ENCODE measurements around the gene ARSD.
A peak's percentile ranks its signal among the peaks of the same experiment; 100 is the strongest.
"Not testable (repeated sequence)": the region's sequence is repeated elsewhere in the genome, so short reads cannot be mapped to it uniquely, and the experiment has no call there.

ARSD gene

DNA sequence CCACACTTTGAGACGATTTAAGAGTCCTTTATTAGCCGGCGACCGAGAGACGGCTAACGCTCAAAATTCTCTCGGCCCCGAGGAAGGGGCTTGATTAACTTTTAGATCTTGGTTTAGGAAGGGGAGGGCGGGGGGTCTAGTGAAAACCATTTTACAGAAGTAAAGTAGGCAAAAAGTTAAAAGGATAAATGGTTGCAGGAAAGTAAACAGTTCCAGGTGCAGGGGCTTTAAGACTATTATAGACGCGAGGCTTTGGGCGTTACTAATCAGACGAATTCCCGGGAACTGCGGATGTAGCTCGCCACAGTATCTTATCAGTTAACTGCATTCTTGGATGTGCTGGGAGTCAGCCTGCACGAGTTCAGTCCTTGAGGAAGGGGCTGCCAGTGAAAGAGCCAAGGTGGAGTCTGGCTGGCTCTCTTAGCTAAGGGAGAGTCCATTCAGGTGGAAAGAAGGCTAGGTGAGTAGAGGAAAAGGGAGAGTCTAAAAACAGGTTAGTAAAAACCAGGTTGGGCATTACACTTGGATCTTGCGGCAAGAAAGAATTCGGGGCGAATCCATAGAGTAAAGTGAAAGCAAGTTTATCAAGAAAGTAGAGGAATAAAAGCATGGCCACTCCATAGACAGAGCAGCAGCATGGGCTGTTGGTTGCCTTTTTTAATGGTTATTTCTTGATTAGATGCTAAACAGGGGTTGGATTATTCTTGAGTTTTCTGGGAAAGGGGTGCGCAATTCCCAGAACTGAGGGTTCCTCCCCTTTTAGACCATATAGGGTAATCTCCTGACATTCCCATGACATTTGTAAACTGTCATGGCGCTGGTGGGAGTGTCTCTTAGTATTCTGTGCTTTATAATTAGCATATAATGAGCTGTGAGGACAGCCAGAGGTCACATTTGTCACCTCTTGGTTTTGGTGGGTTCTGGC is 38.3 kb downstream of the ARSD start:
- Histone ChIP-seq H3K27ac (ENCODE audit: low read depth, low read length) (peak overlapping the region; percentile 88), H3K4me1 (ENCODE audit: control insufficient read depth, insufficient read depth, low read length) (peaks cover 24% of the 10 kb centered on the region)
- H3K36me3 ChIP-seq (ENCODE audit: control insufficient read depth, insufficient read depth, low read length); H3K27me3 ChIP-seq (ENCODE audit: control insufficient read depth, insufficient read depth, low read length); H3K9me3 ChIP-seq (ENCODE audit: control insufficient read depth, insufficient read depth, low read length); H3K9ac ChIP-seq (ENCODE audit: low read depth, low read length); H3K4me3 ChIP-seq (ENCODE audit: low read depth, low read length): not testable (repeated sequence)

DNA sequence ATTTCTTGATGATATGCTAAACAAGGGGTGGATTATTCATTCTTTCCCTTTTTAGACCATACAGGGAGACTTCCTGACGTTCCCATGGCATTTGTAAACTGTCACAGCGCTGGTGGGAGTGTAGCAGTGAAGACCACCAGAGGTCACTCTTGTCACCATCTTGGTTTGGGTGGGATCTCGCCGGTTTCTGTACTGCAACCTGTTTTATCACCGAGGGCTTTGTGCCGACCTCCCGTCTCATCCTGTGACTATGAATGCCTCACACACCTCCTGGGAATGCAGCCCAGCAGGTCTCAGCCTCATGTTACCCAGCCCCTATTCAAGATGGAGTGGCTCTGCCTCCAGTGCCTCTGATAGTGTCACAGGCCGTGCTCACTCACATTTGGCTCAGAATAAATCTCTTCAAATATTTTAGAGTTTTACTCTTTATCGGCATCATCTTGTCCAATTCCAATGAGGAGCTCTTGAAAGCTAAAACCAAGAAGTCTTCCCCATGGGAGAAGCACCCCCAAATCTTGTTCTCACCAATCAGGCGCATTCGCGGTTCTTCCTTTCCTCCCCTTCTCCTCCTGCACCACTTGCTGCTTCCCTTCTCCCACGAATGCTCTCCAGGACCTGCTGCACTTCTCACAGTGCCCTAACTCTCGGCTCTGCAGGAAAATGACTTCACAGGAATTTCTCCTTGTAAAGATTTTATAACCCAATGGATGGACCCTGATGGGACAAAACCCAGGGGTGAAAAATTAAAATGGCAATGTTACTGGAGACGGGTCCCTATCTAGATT is 39.2 kb downstream of the ARSD start:
- not testable (repeated sequence) for H3K9me3 ChIP-seq (ENCODE audit: control insufficient read depth, insufficient read depth, low read length); H3K36me3 ChIP-seq (ENCODE audit: control insufficient read depth, insufficient read depth, low read length); H3K4me3 ChIP-seq (ENCODE audit: low read depth, low read length); H3K27me3 ChIP-seq (ENCODE audit: control insufficient read depth, insufficient read depth, low read length)
- peaks cover 24% of the 10 kb centered on the region for H3K4me1 ChIP-seq (ENCODE audit: control insufficient read depth, insufficient read depth, low read length)
- peak overlapping the region; percentile 82 for H3K27ac ChIP-seq (ENCODE audit: low read depth, low read length)
- 0 out of 2 replicates have a peak overlapping the region, but pooled peaks have one; percentile 39 for H3K9ac ChIP-seq (ENCODE audit: low read depth, low read length)

DNA sequence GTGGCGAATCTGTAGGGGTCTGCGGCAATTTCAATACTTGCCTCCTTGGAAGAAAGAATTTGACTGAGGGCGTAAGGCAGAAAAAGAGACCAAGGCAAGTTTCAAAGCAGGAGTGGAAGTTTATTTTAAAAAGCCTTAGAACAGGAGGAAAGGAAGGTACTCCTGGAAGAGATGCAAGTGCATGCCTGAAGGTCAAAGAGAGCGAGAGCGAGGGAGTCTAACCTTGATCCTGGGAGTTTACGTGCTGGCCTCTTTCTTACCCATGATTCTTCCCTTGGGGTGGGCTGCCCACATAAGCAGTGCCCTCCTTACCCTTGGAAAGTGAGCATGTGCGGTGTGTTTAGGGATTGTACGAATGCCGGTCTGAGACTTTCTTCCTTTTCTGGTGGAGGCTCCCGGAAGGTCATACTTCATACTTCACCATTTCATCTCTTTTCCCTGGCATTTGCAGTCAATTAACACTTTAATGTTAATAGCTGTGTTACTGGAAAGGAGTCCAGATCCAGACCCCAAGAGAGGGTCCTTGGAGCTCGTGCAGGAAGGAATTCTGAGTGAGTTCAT is 40.0 kb downstream of the ARSD start:
- no peaks in the 10 kb centered on the region for H3K27me3 ChIP-seq (ENCODE audit: control insufficient read depth, insufficient read depth, low read length)
- H3K9me3 ChIP-seq (ENCODE audit: control insufficient read depth, insufficient read depth, low read length): no peaks in the 10 kb centered on the region
- 0 out of 2 replicates have a peak, but pooled peaks cover 3% of the 10 kb centered on the region for H3K36me3 ChIP-seq (ENCODE audit: control insufficient read depth, insufficient read depth, low read length)
- H3K9ac ChIP-seq (ENCODE audit: low read depth, low read length): no peak overlapping the region
- H3K4me3 ChIP-seq (ENCODE audit: low read depth, low read length): no peak overlapping the region; the same call in 1 of the 2 replicates
- no peak overlapping the region for H3K27ac ChIP-seq (ENCODE audit: low read depth, low read length)
- H3K4me1 ChIP-seq (ENCODE audit: control insufficient read depth, insufficient read depth, low read length): peaks cover 24% of the 10 kb centered on the region

DNA sequence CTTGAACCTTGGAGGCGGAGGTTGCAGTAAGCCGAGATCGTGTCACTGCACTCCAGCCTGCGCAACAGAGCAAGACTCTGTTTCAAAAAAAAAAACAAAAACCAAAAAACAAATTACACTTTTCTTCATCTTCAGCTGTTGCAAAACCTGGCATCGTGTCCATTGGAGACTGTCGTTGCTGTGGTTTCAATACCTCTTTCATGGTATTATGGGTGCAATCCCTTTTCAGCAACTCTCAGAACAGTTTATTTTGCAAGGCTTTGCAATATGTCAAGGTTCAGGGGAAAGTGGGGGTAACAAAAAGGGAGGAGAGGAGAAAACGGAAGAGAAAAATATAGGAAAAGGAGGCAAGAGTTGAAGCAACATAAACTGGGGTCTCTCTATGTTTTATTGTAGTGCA is 40.8 kb downstream of the ARSD start:
- Histone ChIP-seq H3K36me3 (ENCODE audit: control insufficient read depth, insufficient read depth, low read length) (peaks cover 11% of the 10 kb centered on the region; the same call in 1 of the 2 replicates), H3K9ac (ENCODE audit: low read depth, low read length) (no peak overlapping the region), H3K4me3 (ENCODE audit: low read depth, low read length) (no peak overlapping the region), H3K27me3 (ENCODE audit: control insufficient read depth, insufficient read depth, low read length) (no peaks in the 10 kb centered on the region), H3K9me3 (ENCODE audit: control insufficient read depth, insufficient read depth, low read length) (no peaks in the 10 kb centered on the region), H3K27ac (ENCODE audit: low read depth, low read length) (no peak overlapping the region), H3K4me1 (ENCODE audit: control insufficient read depth, insufficient read depth, low read length) (peaks cover 24% of the 10 kb centered on the region)

DNA sequence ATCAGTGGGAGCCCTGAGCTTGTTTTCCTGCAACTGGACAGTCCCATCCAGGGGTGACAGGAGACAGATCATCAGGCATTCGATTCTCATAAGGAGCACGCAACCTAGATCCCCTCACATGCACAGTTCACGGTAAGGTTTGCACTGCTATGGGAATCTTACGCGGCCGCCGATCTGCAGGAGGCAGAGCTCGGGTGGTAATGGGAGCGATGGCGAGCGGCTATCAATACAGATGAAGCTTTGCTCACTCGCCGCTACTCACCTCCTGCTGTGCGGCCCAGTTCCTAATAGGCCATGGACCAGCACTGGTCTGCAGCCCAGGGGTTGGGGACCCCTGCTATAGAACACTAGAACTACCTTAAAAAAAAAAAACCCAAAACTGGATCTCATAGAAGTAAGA is 45.4 kb downstream of the ARSD start:
- no peaks in the 10 kb centered on the region for H3K27me3 ChIP-seq (ENCODE audit: control insufficient read depth, insufficient read depth, low read length)
- no peak overlapping the region for H3K9ac ChIP-seq (ENCODE audit: low read depth, low read length)
- H3K9me3 ChIP-seq (ENCODE audit: control insufficient read depth, insufficient read depth, low read length): no peaks in the 10 kb centered on the region
- peaks cover 47% of the 10 kb centered on the region for H3K36me3 ChIP-seq (ENCODE audit: control insufficient read depth, insufficient read depth, low read length)
- no peak overlapping the region for H3K4me3 ChIP-seq (ENCODE audit: low read depth, low read length)
- H3K27ac ChIP-seq (ENCODE audit: low read depth, low read length): no peak overlapping the region
- H3K4me1 ChIP-seq (ENCODE audit: control insufficient read depth, insufficient read depth, low read length): no peaks in the 10 kb centered on the region

DNA sequence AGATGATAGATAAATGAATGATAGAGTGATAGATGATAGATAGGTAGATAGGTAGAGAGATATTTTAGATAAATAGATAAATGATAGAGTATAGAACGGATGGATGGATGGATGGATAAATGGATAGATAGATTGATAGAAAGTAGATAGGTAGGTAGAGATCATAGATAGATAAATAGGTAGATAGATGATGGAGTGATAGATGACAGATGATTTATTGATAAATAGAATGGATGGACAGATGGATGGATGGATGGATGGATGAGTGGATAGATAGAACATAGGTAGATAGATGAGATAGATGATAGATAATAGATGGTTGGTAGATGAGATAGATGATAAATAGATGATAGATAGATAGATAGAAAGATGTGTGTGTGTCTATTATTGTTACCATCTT is 49.5 kb downstream of the ARSD start:
- H3K4me1 ChIP-seq (ENCODE audit: control insufficient read depth, insufficient read depth, low read length): no peaks in the 10 kb centered on the region
- no peaks in the 10 kb centered on the region for H3K27me3 ChIP-seq (ENCODE audit: control insufficient read depth, insufficient read depth, low read length)
- H3K4me3 ChIP-seq (ENCODE audit: low read depth, low read length): no peak overlapping the region
- H3K9ac ChIP-seq (ENCODE audit: low read depth, low read length): no peak overlapping the region
- no peaks in the 10 kb centered on the region for H3K9me3 ChIP-seq (ENCODE audit: control insufficient read depth, insufficient read depth, low read length)
- no peak overlapping the region for H3K27ac ChIP-seq (ENCODE audit: low read depth, low read length)
- H3K36me3 ChIP-seq (ENCODE audit: control insufficient read depth, insufficient read depth, low read length): peaks cover 58% of the 10 kb centered on the region

DNA sequence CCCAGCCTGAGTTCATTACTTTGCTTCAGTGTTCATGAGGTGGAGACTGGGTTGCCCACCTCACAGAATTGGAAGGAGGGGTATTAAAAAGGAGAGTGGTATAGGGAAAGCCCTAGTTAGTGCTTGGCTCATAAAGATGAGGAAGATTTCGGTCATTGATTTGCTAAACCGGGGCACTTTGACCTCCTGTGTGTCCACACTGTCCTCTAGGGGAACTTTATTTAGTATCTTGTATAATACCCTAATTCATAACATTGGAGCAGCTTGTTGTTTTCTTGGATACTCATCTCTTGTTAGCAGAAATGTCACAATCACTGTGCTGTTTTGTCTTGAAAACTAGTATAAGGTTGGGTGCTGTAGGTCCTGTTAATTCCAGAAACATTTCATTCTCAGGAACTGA is 50.6 kb downstream of the ARSD start:
- no peaks in the 10 kb centered on the region for H3K9me3 ChIP-seq (ENCODE audit: control insufficient read depth, insufficient read depth, low read length)
- no peaks in the 10 kb centered on the region for H3K4me1 ChIP-seq (ENCODE audit: control insufficient read depth, insufficient read depth, low read length)
- H3K36me3 ChIP-seq (ENCODE audit: control insufficient read depth, insufficient read depth, low read length): peaks cover 52% of the 10 kb centered on the region
- no peak overlapping the region for H3K27ac ChIP-seq (ENCODE audit: low read depth, low read length)
- H3K9ac ChIP-seq (ENCODE audit: low read depth, low read length): no peak overlapping the region
- no peak overlapping the region for H3K4me3 ChIP-seq (ENCODE audit: low read depth, low read length)
- no peaks in the 10 kb centered on the region for H3K27me3 ChIP-seq (ENCODE audit: control insufficient read depth, insufficient read depth, low read length)

DNA sequence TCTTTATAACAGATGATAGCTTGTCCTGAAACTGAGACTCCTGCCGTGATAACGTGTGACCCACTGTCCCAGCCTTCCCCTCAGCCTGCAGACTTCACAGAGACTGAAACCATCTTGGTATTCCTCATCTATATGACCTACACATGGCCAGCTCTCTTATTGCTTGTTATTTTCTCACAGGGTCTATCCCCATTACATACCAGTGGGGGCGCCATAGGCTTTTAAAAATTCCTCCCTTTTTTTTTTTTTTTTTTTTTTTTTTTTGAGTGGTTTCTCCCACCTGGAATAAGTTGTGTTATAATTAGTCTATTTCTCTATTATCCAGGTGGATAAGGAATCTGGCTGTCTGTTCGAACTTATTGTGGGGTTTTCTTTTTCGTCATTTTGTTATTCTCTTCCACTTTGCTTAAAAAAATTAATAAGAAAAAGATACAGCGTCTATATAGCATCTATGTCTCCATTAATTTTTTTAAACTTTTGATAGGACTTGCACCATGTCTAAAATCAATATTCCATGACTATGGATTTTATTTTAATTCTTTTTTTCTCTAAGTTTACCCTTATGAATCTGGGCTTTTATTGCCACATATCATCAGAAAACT is 53.2 kb downstream of the ARSD start:
- Histone ChIP-seq H3K36me3 (ENCODE audit: control insufficient read depth, insufficient read depth, low read length) (peaks cover 29% of the 10 kb centered on the region), H3K4me1 (ENCODE audit: control insufficient read depth, insufficient read depth, low read length) (0 out of 2 replicates have a peak, but pooled peaks cover 3% of the 10 kb centered on the region), H3K4me3 (ENCODE audit: low read depth, low read length) (no peak overlapping the region), H3K27ac (ENCODE audit: low read depth, low read length) (no peak overlapping the region), H3K27me3 (ENCODE audit: control insufficient read depth, insufficient read depth, low read length) (no peaks in the 10 kb centered on the region), H3K9ac (ENCODE audit: low read depth, low read length) (no peak overlapping the region), H3K9me3 (ENCODE audit: control insufficient read depth, insufficient read depth, low read length) (no peaks in the 10 kb centered on the region)

DNA sequence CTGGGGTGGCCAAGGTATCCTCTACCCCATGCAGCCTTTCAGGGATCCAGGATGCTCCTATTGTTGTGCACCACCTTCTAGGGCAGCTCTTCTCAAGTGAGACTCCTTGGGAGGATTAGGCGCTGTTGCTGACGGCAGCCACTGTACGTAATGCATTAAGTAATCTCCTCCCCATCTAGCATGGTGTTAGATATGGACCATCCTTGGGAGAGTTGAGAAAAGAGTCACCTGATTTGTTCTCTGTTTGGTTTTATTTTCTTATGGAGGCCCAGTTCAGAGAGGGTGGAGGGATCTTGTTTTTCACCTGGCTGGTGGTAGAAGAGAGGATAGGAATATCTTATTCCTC is 54.0 kb downstream of the ARSD start:
- H3K9ac ChIP-seq (ENCODE audit: low read depth, low read length): no peak overlapping the region
- H3K9me3 ChIP-seq (ENCODE audit: control insufficient read depth, insufficient read depth, low read length): no peaks in the 10 kb centered on the region
- no peak overlapping the region for H3K4me3 ChIP-seq (ENCODE audit: low read depth, low read length)
- peaks cover 22% of the 10 kb centered on the region; the same call in 1 of the 2 replicates for H3K36me3 ChIP-seq (ENCODE audit: control insufficient read depth, insufficient read depth, low read length)
- no peaks in the 10 kb centered on the region for H3K27me3 ChIP-seq (ENCODE audit: control insufficient read depth, insufficient read depth, low read length)
- no peak overlapping the region for H3K27ac ChIP-seq (ENCODE audit: low read depth, low read length)
- H3K4me1 ChIP-seq (ENCODE audit: control insufficient read depth, insufficient read depth, low read length): 0 out of 2 replicates have a peak, but pooled peaks cover 3% of the 10 kb centered on the region

DNA sequence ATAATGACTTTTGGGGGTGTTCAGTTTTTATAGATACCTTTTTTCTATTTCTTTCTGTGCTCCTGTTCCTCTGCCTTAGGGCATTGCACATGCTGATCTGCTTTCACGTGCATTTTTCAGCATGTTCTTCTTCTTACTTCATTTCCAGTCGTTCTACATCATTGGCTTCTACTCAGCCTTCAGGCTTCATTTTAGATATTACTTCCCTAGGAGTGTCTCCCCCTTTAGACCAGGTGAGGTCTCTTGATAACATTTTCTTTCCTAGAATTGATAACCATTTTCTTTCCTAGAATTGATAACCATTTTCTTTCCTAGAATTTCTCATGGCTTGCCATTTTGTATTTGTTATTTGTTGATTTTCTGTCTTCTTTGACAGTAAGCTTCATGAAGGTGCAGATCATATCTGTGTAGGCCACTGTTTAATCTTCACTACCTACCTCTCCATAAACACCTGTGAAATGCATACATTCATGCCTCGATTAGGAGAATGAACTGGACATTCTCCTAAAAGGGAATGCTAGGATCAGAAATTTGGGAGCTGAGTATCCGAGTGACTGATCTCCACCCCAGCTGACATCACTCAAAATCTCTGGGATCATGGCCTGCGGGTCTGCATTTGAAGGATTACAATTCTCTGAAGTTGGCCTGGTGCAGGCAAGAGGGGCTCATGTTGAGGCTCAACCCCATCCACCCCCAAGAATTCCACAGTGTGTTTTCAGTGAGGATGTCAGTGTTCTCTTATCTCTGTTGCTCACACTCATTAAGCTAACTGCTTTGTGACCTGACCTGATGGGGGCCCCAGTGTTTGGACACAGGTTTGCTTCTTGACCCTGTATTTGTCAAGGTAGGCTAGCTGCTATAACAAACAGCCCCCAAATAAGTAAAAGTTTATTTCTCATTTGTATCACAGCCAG is 54.7 kb downstream of the ARSD start:
- H3K4me1 ChIP-seq (ENCODE audit: control insufficient read depth, insufficient read depth, low read length): 0 out of 2 replicates have a peak, but pooled peaks cover 3% of the 10 kb centered on the region
- H3K4me3 ChIP-seq (ENCODE audit: low read depth, low read length): no peak overlapping the region
- no peaks in the 10 kb centered on the region for H3K27me3 ChIP-seq (ENCODE audit: control insufficient read depth, insufficient read depth, low read length)
- H3K36me3 ChIP-seq (ENCODE audit: control insufficient read depth, insufficient read depth, low read length): peaks cover 15% of the 10 kb centered on the region; the same call in 1 of the 2 replicates
- H3K9me3 ChIP-seq (ENCODE audit: control insufficient read depth, insufficient read depth, low read length): no peaks in the 10 kb centered on the region
- H3K27ac ChIP-seq (ENCODE audit: low read depth, low read length): no peak overlapping the region
- no peak overlapping the region for H3K9ac ChIP-seq (ENCODE audit: low read depth, low read length)

Data from HUES48 (cell line).